ENCODE data around the gene PDZRN3. TPM values are rescaled to one million over a fixed set of nuclear protein-coding genes. Genes with fewer than 3 reads are reported as not detected.

PDZRN3 gene
- total RNA-seq, 2 experiments from 2014 or later = not detected

DNA sequence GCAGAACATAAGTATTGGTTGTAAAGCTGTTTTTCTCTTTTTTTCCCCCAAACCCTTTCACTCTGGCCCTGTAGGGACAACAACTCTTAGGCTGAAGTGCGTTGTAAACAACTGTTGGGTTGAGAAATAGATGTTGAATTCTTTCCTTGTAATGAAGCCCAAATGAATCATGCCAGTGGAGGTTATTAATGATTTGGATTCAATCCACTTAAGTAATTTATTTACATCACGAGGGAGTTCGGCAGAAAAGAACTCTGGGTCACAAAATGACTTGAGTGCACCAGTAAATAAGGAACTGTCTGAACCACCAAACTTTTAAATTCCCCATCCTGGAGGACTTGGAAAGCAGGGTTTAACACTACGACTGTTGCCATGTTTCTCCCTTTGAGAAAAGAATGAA, 218.9 kb downstream of the PDZRN3 start:
- no peak for DNase-seq
- Mint-ChIP-seq H3K4me3 (no peak overlapping the region), H3K9me3 (no peaks in the 10 kb centered on the region), H3K27ac (no peak overlapping the region), H3K27me3 (no peaks in the 10 kb centered on the region), H3K36me3 (ENCODE audit: low read depth) (no peaks in the 10 kb centered on the region), H3K4me1 (no peaks in the 10 kb centered on the region)
- ChIA-PET POLR2A (no interaction called here), CTCF (no interaction called here)

DNA sequence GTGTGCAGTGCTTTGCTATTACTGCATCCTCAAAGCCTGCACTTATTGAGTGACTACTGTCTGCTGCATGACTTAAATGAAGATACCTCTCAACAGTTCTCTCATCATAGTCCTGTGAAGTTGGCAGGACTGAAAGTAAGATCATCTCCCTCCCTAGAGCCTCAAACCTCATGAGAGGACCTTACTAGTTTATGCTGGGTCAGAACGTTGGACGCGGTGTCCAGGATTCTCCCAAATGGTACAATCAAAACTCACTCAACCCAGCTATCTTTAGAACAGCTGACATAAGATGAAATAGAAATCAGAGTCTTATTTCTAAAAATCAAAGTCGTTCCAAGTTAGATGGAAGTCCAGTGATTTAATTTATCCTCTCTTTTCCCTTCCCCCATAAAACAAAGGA, 219.7 kb downstream of the PDZRN3 start:
- Mint-ChIP-seq H3K4me1 (no peaks in the 10 kb centered on the region), H3K27me3 (no peaks in the 10 kb centered on the region), H3K4me3 (no peak overlapping the region), H3K27ac (no peak overlapping the region), H3K9me3 (no peaks in the 10 kb centered on the region), H3K36me3 (ENCODE audit: low read depth) (no peaks in the 10 kb centered on the region)
- ChIA-PET POLR2A (no interaction called here), CTCF (no interaction called here)
- DNase-seq = no peak

DNA sequence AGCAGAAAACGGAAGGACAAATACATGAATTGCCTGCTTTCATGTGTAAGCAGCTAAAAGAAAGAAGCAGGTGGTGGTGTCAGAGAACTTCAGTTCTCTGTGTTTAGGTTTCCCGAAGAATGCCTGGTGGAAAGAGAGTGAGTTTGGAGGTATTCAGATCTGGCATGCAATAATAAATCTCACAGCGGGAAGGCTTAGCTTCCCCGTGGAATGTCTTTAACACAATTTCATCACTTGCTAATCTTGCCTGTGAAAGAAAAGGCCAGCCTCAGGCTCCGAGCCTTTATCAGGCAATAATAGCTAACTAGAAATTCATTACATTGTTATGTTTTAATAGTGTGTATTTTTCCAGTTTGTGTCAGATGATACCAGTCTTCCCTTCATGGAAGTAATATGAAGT, 220.3 kb downstream of the PDZRN3 start:
- H3K4me3 Mint-ChIP-seq = no peak overlapping the region
- no peaks in the 10 kb centered on the region for H3K4me1 Mint-ChIP-seq
- H3K27me3 Mint-ChIP-seq = no peaks in the 10 kb centered on the region
- no peaks in the 10 kb centered on the region for H3K36me3 Mint-ChIP-seq (ENCODE audit: low read depth)
- ChIA-PET POLR2A (no interaction called here), CTCF (no interaction called here)
- no peak overlapping the region for H3K27ac Mint-ChIP-seq
- DNase-seq = no peak
- no peaks in the 10 kb centered on the region for H3K9me3 Mint-ChIP-seq

DNA sequence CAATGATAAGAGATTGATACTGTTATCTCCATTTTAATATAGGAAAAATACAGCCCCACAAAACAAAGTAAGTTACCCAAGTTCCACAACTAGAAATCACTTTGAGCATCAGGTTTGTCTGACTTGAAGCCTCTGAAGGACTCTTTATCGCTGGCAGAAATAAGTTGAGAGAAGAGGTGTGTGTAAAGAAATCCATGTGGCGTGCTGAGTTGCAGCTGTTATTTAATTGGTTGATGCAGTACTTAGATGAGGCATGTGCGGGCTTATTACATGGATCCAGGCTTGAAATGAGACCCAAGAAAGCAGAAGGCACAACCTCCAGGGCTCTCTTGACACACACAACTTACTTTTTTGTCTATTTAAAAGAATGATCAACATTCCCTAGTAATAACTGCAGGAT, 221.3 kb downstream of the PDZRN3 start:
- DNase-seq = no peak
- Mint-ChIP-seq H3K27ac (no peak overlapping the region), H3K27me3 (no peaks in the 10 kb centered on the region), H3K9me3 (no peaks in the 10 kb centered on the region), H3K4me3 (no peak overlapping the region), H3K4me1 (no peaks in the 10 kb centered on the region), H3K36me3 (ENCODE audit: low read depth) (no peaks in the 10 kb centered on the region)
- ChIA-PET POLR2A (no interaction called here), CTCF (no interaction called here)

DNA sequence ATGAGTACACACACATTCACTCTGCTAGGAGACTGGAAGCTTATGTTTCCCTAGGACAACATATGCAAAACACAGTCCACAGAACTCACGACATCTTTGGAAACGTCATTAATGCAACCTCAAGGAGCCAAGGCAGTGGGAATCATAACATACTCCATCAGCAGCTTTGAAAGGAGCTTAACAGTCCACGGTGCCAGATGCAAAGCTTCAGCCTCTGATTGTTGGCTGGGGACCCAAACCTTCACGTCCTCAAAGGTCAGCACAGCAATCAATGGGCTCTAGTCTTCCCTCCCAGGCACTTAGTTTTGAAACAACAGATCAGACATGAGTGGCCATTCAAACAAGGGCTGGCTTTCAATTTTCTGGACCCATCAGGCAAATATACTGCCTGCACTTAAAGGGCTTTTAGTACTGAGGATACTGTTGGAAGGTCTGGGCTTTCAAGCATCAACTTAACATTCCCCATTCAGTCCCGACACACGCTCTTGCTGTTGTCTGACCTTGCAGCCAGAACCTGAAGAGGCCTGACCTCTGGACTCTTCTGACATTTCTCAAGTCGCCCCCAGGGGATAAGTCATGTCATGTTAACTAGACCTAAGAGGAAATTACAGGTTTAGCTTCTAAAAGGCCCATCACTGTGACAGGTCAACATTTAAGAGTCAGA, 223.0 kb downstream of the PDZRN3 start:
- no peak overlapping the region for H3K4me3 Mint-ChIP-seq

DNA sequence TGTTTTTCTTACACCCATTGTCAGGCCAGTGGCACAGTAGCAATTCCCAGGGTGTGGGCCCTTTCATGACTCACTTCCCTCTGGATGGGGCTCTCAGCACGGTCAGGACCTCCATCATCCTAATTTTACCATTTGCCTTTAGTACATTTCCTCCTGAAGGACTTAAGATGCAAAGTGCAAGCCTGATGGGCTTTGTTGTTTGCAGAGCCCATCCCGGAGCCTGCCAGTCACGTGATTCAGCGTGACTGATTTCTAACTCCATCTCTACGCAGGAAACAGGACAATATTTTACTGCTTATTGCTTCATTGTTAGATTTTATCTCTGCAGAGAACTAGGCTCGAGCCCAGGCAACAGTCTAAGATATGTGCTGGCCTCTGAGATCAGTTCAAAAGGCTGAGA, 223.7 kb downstream of the PDZRN3 start:
- Mint-ChIP-seq H3K9me3 (no peaks in the 10 kb centered on the region), H3K4me3 (no peak overlapping the region), H3K36me3 (ENCODE audit: low read depth) (no peaks in the 10 kb centered on the region), H3K27ac (no peak overlapping the region), H3K4me1 (no peaks in the 10 kb centered on the region), H3K27me3 (no peaks in the 10 kb centered on the region)
- ChIA-PET POLR2A (no interaction called here), CTCF (no interaction called here)
- DNase-seq = no peak

More for the DNA sequence above, 223.0 kb downstream of the PDZRN3 start:
- Mint-ChIP-seq H3K36me3 (ENCODE audit: low read depth) (no peaks in the 10 kb centered on the region), H3K9me3 (no peaks in the 10 kb centered on the region), H3K27me3 (no peaks in the 10 kb centered on the region), H3K27ac (no peak overlapping the region), H3K4me1 (no peaks in the 10 kb centered on the region)
- ChIA-PET CTCF (no interaction called here), POLR2A (no interaction called here)
- DNase-seq = no peak

DNA sequence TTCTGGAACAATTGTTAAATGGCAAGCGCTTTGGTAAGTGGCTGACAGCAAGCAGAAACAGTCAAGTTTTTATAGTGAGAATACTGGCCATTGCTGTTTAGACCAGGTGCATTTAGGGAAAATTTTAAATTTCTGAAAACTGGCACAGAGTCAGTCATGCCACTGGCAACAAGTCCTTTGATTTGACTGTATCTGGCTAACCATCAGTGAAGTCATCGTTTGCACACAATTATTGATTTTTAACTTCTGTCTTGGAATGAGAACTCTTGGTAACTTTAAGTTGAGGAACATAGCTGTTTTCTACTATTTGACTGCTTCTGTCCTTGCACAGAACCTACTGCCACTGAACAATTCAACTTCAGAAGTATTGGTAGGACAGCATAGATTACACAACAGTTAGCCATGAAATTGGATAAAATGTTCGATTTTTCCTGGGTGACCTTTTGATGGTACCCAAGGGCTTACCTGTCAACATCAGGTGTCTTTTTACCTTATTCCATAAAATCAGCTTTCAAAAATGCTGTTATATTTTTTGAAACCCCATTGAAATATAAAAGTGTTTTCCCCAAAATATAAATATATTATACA, 225.0 kb downstream of the PDZRN3 start:
- DNase-seq = no peak
- Mint-ChIP-seq H3K4me1 (no peaks in the 10 kb centered on the region), H3K36me3 (ENCODE audit: low read depth) (no peaks in the 10 kb centered on the region), H3K27me3 (no peaks in the 10 kb centered on the region), H3K9me3 (no peaks in the 10 kb centered on the region), H3K4me3 (no peak overlapping the region), H3K27ac (no peak overlapping the region)
- POLR2A ChIA-PET = no interaction called here
- CTCF ChIA-PET = no interaction called here

DNA sequence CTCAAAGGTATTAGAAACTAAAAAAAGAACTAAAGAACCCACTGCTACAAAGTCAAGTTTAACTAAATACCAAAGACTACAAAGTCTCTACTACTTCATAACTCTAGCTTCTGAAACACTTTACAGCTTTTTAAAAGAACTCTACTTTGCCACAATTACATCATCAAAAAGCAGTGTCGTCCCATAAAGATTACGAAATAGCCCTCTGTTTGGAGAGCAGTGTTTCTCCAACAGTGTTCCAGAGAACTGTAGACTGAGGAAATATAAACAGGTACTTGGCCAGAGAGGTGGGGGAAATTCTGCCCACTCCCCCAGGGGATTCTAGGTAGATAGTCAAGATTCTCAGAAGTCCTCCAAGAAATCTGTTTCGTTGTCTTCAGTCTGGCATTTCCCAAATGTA, 225.6 kb downstream of the PDZRN3 start:
- Mint-ChIP-seq H3K9me3 (no peaks in the 10 kb centered on the region), H3K27ac (no peak overlapping the region), H3K4me1 (no peaks in the 10 kb centered on the region), H3K4me3 (no peak overlapping the region), H3K36me3 (ENCODE audit: low read depth) (no peaks in the 10 kb centered on the region), H3K27me3 (no peaks in the 10 kb centered on the region)
- DNase-seq = no peak
- ChIA-PET CTCF (no interaction called here), POLR2A (no interaction called here)

DNA sequence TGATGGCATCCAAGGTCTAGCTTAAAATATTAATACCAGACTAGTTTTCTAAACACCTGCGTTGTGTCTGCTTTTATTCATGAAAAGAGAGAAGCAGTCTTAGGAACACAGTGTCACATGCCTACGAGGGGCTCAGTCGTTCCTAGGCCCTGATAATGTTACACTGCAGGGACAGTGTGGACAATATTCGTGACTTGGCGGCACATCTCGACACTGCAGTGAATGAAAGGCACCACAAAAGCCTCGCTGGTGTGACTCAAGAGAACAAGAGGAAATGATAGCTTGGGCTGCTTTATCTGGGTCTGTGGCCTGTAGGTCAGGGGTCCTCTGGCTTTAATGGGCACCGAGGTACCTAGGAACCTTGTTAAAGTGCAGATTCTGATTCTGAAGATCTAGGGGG, 226.7 kb downstream of the PDZRN3 start:
- POLR2A ChIA-PET = no interaction called here
- no peaks in the 10 kb centered on the region for H3K9me3 Mint-ChIP-seq
- CTCF ChIA-PET = no interaction called here

DNA sequence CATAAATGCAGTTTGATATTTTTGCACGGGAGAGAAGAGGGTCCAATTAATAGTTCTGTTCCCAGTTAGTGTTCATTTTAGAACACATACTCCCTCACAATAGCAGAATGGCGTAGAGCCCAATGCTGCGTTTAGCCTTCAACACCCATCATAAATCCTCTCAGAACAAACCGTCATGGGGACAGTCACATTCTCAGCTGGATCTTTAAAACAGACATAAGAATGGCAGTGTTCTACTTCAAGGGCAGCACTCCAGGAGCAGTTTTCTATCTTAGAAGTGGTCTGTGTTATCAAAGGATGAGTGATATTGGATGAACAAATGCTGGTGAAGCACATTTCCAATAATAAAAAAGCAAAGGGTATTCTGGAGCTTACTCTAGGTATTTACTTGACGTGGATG, 230.5 kb downstream of the PDZRN3 start:
- Mint-ChIP-seq H3K36me3 (ENCODE audit: low read depth) (no peaks in the 10 kb centered on the region), H3K4me3 (no peak overlapping the region), H3K27me3 (no peaks in the 10 kb centered on the region), H3K9me3 (no peaks in the 10 kb centered on the region), H3K27ac (no peak overlapping the region), H3K4me1 (no peaks in the 10 kb centered on the region)
- DNase-seq = no peak
- ChIA-PET CTCF (no interaction called here), POLR2A (no interaction called here)

More for the DNA sequence above, 226.7 kb downstream of the PDZRN3 start:
- no peak overlapping the region for H3K4me3 Mint-ChIP-seq
- no peaks in the 10 kb centered on the region for H3K4me1 Mint-ChIP-seq
- no peaks in the 10 kb centered on the region for H3K27me3 Mint-ChIP-seq
- H3K27ac Mint-ChIP-seq = no peak overlapping the region
- DNase-seq = no peak
- no peaks in the 10 kb centered on the region for H3K36me3 Mint-ChIP-seq (ENCODE audit: low read depth)

DNA sequence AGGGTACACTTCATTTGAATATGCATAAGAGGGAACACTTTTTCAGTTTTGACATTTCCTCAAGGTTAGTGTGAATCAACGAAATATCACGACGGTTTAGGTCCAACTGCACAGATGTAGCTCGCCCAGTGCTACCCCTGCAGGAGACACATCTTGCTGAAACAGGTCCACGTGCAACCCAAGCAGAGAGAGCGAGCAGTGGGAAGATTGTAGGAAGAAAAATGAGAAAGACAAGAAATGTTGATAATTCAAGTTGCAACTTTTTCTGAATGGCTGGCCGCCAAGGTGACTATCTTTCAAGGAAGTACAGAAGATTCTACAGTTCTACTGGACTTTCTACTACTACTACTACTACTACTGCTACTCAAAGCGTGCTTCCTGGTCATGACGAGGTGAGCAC, 231.7 kb downstream of the PDZRN3 start:
- H3K27me3 Mint-ChIP-seq = no peaks in the 10 kb centered on the region
- ChIA-PET CTCF (no interaction called here), POLR2A (no interaction called here)
- H3K36me3 Mint-ChIP-seq (ENCODE audit: low read depth) = no peaks in the 10 kb centered on the region
- no peaks in the 10 kb centered on the region for H3K4me1 Mint-ChIP-seq
- no peak overlapping the region for H3K27ac Mint-ChIP-seq
- no peak overlapping the region for H3K4me3 Mint-ChIP-seq
- DNase-seq = no peak
- no peaks in the 10 kb centered on the region for H3K9me3 Mint-ChIP-seq

DNA sequence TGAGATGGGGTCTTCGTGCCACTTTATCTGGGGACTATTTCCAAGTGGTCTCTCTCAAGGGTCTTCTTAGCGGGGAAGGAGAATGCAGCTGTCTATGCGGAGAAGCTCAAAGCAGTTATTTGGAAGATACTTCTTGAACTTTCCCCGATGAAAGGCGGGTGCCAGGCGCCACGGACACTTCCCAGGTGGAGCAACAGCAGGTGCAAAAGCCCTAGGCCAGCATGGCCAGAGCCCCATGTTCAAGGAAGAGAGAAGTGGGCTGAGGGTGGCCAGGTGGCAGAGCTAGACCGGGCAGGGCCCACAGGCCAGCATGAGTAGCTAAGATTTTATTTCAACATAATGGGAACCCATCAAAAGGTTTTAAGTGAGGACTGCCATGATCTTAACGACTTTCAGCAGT, 232.8 kb downstream of the PDZRN3 start:
- Mint-ChIP-seq H3K27me3 (no peaks in the 10 kb centered on the region), H3K4me1 (no peaks in the 10 kb centered on the region), H3K4me3 (no peak overlapping the region), H3K9me3 (no peaks in the 10 kb centered on the region), H3K36me3 (ENCODE audit: low read depth) (no peaks in the 10 kb centered on the region), H3K27ac (no peak overlapping the region)
- no peak for DNase-seq
- ChIA-PET POLR2A (no interaction called here), CTCF (no interaction called here)

DNA sequence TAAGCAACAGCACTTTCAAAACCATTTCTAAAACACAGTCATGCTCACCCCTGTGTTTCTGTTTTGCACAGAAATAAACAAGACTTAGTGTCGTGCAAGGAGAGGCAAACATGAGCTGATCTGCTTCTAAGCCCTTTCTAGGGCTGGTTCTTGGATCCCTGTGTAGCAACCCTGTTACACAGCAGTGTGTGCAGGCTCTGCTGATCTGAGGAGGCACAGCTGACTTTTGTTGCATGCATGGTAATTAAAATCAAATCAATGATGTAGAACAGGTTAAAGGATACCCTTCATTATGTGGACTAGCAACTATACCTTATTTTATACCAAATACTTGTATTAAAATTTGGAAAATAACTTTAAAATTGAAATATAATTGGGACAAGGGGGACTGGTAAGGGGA, 234.8 kb downstream of the PDZRN3 start:
- POLR2A ChIA-PET = no interaction called here
- Mint-ChIP-seq H3K27me3 (no peaks in the 10 kb centered on the region), H3K4me3 (no peak overlapping the region), H3K4me1 (no peaks in the 10 kb centered on the region), H3K36me3 (ENCODE audit: low read depth) (no peaks in the 10 kb centered on the region), H3K27ac (no peak overlapping the region), H3K9me3 (peaks cover 6% of the 10 kb centered on the region)
- DNase-seq = no peak
- CTCF ChIA-PET = no interaction called here

DNA sequence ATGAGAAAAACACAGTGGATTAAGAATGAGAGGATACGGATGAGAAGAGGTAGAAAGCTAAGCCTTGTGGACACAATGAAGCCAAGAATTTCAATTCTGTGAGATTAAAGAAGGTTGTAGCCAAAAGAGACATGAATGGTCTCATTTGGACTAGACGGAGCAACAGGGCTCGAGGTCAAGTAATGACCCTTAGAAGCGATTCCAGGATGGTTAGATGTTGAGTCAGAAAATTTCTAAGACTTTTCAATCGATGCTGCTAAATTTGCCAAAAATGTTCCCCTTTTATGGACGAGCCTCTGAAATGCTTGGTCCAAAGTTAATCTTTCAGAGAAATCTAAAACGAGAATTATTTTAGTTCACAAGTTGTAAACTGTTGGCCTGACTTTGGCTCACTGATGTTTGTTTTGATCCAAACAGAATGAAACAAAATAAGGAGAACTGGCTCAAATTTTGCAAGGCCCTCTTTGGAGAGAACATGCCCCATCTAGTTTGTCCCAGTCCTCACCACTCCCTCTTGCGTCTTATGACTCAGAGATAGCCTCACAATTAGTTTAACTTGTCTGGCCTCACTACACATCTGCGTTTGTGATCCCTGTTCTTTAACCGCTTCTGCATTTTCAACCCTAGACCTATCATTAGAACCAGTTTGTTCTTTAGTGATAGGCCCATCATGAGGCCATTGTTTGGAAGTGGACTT, 235.5 kb downstream of the PDZRN3 start:
- H3K4me1 Mint-ChIP-seq = no peaks in the 10 kb centered on the region
- no peaks in the 10 kb centered on the region for H3K36me3 Mint-ChIP-seq (ENCODE audit: low read depth)
- ChIA-PET CTCF (no interaction called here), POLR2A (no interaction called here)
- H3K27ac Mint-ChIP-seq = no peak overlapping the region
- DNase-seq = no peak
- peaks cover 6% of the 10 kb centered on the region for H3K9me3 Mint-ChIP-seq
- no peaks in the 10 kb centered on the region for H3K27me3 Mint-ChIP-seq
- no peak overlapping the region for H3K4me3 Mint-ChIP-seq

All from activated CD4-positive, alpha-beta memory T cell treated with anti-CD3 and anti-CD28 coated beads, Interleukin-2, amount 10 ng/mL, durations not matched to agents 7 days and 5 days (primary cell).